OCI-LY7 (cell line): ENCODE measurements around the gene ADAMTS17.

Experiments
- EZH2phosphoT487 ChIP-seq: fragments of 200-600 bp; sonication (generic); IDR thresholded peaks from 2 replicates; pipeline ENCODE4 v1.6.1; 2018; ENCODE audit warnings: low read depth, borderline replicate concordance, mild to moderate bottlenecking, mixed run types, antibody characterized with exemption, low read length, moderate library complexity, mixed read lengths
- TF ChIP-seq, protein P1 (sequence below): fragments of 200-600 bp; sonication (generic); conservative IDR thresholded peaks from 2 replicates; pipeline ENCODE4 v1.5.1; 2014; ENCODE audit warnings: mild to moderate bottlenecking, antibody characterized with exemption, low read length, moderate library complexity, mixed read lengths

DNA sequence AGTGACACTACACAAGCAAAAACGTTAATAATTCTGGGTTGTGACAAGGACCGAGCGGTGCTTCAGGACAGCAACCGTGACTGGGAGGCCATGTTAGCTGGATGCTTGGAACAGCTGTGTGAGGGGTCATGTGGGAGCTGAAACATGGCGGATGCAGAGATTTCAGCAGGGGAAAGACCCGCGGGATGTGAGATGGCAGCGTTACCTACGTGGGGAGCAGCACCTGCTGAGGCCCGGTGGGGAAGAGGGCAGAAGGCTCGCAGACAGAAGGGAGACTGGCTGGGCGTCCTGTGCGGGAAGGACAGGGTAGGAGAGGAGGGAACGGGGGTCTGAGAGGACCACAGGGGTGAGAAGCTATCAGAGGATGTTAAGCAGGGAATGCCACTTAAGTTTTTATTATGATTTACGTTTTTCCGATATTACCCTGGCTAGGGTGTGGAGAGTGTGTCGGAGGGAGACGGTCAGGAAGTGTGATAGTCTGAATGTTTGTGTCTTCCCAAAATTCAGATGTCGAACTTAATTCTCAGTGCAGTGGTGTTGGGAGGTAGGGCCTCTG lies 379.7 kb downstream of the ADAMTS17 start:
- TF ChIP-seq, protein P1, sequence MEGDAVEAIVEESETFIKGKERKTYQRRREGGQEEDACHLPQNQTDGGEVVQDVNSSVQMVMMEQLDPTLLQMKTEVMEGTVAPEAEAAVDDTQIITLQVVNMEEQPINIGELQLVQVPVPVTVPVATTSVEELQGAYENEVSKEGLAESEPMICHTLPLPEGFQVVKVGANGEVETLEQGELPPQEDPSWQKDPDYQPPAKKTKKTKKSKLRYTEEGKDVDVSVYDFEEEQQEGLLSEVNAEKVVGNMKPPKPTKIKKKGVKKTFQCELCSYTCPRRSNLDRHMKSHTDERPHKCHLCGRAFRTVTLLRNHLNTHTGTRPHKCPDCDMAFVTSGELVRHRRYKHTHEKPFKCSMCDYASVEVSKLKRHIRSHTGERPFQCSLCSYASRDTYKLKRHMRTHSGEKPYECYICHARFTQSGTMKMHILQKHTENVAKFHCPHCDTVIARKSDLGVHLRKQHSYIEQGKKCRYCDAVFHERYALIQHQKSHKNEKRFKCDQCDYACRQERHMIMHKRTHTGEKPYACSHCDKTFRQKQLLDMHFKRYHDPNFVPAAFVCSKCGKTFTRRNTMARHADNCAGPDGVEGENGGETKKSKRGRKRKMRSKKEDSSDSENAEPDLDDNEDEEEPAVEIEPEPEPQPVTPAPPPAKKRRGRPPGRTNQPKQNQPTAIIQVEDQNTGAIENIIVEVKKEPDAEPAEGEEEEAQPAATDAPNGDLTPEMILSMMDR, result no peak
- no peak for TF ChIP-seq EZH2phosphoT487
